ENCODE measurements around the gene TTC28.

Gene TTC28

DNA sequence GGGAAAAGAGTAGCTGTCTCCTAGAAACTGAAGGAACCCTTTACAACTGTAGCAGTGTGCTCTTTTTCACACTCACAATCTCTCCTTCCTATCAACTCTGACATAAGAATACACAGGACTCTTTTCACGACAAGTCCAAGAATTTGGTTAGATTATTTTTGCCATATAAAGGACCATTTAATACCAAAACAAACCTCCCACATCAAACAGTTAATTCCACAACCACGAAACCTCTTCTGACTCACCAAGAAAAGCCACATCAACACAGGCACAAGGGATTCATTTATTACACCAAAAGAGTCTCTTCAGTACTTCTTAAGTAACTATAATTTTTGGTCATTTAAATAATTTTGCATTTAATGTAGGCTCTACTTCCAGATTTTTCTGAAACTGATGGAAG, 538.0 kb downstream of the TTC28 start:
- peak; percentile 40 for DNase-seq (ENCODE audit: low spot score)

DNA sequence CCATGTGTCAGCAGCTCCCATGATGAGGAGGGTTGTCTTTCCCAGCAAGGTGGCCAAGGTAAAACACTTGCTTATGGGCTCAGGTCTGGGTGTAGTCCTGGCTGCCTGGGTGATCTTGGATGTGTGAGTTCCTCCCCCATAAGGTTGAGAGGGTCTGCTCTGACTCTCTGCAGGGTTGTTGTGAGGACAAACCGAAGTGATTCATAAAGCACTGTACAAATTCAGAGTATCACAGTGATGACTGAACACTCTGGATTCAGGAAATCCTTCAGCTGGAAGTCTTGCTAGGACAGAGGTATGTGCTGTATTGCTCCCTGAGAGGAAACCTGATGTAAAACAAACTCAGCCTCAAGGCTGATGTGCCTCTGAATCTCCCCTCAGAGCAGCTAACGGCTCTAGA, 539.7 kb downstream of the TTC28 start:
- peak; percentile 75 for DNase-seq (ENCODE audit: low spot score)

DNA sequence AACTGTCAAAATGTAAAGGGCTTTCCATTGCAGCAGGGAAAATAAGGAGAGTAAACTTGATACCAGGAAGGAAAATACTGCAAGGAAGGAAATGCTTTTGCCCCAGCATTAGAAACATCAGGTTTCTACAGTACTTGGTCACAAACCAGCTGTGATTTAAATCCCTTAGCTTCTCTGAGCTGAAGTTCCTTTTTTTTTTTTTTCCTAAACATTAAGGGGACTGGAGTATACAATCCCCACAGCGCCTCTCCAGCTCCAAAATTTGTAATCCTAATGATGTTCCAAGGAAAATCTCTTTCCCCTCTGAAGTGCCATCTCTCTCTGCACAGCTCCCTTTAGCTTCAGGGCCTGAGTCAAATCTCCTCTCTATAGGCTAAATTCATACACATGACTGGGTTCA, 540.1 kb downstream of the TTC28 start:
- DNase-seq (ENCODE audit: low spot score), result no peak

DNA sequence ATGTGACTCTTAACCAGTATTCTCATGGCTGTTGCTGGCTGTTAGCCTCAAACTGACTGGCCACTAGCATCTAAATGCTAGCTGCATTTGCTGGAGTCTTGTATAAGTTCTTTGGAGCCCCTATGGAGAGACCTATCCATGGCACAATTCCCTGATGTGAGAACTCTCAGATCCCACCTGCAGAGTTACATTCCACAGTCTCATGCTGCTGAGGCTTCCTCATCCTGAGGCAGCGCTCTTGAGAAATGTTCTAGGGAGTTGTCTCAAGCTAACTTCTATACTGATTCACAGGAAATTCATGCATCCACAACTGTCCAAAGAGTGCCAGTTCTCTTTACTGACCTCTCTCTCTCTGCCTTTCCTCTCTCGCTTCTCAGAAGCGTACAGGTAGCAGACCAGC, 542.6 kb downstream of the TTC28 start:
- DNase-seq (ENCODE audit: low spot score), result no peak

DNA sequence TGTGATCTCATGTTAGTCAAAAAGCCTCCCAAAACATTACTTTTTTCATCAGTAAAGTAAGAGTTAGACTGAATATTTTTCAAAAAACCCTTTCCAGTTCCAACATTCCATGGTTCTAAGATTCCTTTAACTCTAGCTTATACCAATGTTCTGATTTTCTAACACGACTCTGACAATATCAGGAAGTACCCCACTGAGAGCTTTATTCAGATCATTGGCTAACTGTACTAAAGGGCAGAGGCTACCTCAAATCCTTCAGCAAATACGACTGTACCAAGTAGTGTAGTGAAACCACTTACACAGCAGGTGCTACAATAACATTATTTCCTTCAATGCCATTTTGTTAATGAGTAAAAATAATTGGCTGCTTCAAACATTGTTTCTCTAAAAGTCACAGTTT, 547.2 kb downstream of the TTC28 start:
- DNase-seq (ENCODE audit: low spot score), result no peak

DNA sequence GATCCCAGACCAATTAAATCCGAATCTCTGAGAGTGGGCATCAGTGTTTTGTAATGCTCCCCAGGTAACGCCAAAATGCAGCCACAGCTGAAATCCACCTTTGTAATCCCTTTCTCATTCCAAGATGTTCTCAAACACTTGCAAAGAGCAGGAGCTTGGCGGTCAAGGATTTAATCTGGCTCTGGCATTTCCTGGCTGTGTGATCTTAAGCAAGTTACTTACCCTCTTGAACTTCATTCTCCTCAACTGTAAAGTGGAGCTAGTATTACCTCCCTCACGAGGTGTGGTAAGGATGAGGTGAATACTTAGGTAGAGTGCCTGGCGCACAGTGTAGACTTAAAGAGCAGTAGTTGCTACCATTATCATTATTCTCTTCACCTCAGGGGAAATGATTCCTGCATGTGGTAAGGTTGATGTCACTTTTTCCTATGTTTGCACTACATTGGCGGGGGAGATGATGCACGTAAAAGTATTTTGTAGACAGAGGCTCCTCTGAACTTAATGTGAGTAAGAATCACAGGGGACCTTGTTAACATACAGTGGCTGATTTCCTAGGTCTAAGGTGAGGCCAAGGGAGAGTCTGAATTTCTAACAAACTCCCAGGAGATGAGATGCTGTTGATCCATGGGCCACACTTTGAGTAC, 550.2 kb downstream of the TTC28 start:
- DNase-seq (ENCODE audit: low spot score), result no peak

DNA sequence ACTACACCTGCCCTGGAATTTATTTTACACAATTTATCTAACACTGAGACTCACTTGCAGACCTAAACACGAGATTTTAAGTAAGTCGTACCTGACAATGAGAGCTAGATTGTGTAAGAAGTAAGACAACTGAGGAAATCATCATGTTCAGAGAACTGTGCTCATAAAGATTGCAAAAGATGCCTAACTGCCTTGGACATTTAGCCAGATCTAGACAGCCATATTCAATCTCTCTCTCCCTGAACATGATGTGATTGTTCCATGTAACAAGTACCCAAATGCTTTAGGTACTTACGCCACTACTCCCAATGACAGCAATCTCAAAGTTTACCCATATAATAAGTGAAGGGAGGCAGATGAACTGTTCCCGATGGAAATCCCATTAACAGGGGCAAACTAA, 550.8 kb downstream of the TTC28 start:
- DNase-seq (ENCODE audit: low spot score), result no peak

DNA sequence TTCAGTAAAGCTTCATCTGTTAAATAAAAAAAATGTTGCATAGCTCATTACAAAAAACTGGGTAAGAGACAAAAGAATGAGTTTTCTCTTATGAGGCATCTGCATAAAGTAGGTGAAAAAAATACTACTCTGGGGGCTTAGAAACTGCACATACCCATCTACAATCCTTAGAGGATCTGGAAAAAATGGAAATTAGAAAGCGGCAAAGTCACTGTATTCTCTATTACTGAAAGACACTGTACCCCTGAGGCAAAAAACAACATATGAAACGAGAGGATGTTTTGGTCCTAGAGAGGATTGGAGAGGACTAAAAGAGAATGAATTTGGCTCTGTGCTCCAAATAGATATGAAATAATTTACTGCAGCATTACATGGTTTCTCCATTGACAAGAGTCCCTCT, 553.8 kb downstream of the TTC28 start:
- no peak for DNase-seq (ENCODE audit: low spot score)

DNA sequence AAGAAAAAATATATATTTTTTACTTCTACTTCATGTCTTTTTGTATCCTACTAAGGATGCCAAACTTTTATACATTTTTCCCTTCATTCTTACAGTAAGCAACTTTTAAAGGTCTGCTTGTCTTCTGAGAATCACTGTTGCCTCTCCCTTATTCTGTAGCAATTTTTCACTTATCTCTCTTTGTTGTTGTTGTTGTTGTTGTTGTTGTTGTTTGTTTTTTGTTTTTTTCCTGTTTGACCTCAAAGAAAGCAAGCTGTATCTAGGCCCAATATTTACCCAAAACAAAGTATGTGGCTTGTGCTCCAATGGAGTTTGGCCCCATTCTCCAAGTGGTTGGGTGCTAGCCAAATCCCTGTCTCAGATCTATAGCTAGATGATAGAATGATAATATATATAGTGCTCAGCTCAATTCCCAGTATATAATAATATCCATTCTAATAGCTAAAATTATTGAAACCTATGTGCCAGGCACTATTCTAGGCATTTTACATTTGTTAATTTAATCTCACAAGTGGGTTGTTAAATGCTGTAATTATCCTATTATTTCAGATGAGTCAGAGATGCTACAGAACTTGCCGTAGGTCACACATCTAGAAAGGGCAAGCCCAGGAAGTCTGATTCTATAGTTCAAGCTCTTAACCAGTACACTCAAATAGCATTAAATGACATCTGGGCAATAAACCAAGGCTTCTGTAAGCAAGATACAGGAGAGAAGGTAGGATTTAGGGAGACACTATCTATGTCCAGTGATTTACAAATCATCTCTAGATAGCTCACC, 555.5 kb downstream of the TTC28 start:
- DNase-seq (ENCODE audit: low spot score), result no peak

DNA sequence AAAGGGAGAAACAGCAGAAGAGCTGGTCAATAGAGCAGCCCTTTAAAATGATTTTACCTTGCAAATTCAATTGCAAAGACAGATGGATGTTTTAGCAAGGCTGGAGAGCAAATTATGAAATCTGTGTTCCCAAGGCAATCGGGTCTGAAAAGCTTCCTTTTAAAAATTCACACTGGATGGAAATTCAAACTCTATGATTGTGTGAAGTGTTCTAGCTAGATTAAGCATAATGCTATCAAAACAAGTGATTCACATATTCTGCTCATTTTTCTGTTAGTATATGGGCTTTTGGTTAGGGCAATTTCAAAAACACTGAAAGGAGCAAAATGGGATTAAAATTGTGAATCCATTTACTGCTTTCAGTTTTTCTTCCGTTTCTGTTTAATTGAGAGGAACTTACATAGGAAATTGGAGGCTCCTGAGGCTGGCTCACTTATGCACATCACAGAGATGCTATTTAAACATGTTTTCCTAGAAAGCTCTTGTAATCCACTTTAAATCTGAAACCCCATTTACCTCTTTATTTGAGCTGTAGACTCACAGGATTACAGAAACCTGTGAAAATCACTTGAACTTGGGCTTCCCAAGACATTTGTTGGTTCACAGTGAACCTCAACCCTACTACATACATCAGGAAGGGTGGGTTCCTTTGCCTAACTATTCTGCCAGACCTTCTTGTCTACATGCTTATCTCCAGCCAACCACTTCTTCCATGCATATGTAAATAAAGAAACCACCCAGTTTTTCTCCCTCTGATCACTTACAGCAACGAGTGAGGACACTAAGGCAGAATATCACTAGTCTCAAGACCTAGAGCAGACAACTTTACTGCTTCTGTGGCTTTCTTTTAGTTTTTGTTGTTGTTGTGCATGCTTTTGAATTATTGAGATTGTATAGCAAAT, 558.7 kb downstream of the TTC28 start:
- no peak for DNase-seq (ENCODE audit: low spot score)

DNA sequence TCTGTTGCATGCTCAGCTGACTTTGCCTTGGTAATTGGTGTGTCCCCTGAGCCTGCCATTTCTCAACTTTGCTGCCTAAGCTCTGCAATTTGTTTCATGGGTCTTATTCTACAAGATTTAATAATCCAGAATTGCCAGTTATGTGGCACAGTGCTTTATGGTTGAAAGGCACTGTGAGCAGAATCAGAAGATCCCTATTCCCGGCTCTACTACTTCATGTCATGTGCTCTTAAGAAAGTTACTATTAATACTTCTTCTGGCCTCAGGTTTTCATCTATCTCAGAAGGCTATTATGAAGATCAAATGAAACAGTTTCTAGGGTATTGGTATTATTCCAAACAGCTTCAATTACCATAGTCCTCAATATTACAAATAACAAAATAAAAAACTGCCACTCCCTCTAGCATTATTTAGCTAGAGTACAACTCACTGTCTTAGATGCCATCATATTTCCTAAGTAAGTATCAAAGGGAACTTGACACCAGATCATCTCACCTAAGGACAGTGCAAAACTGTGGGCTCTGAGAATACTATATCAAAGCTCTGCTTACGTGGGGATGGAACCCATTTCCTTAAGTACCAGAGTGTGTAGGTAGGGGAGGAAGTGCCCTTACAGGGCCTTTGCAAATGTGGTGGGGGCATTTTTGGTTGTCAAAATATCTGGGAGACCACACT, 560.5 kb downstream of the TTC28 start:
- DNase-seq (ENCODE audit: low spot score), result no peak

DNA sequence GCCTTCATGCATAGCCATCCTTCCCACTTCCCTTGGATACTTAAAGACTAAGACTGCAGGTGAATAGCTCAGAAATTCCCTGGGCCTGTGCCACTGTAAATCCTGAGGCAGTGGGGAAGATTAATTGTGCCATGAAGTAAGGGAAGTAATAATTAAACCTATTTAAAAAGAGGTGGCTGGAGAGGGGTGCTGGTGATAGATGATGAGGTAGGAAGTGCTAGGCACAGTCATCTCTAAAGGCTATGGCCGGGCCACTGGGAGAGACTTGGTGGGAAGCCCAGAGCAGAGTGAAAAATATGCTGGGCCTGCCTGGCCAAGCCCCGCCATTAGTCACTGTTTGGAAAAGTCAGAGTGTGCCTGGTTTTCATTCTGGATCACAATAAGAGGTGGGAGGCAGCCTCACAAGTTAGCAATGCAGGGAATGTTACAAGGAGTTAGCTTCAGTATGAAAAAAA, 563.4 kb downstream of the TTC28 start:
- DNase-seq (ENCODE audit: low spot score), result peak; percentile 87

DNA sequence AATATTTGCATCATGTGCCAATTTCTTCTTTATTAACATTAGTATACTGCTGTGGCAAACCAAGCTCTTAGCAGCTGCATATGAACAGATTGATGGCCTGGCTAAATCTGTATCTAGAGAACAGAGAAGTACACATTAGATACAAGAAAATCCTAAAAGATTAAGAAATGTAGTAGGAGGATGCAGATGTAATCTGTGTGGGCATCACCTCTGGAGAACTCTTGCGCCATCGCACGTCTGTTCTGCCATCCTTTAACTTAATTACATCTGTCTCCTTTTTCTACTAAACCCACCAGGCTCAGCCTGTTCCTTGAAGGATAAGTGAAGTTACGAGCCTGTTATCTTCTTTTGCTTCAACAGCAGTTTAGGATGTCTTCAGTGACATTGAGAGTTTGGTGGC, 564.2 kb downstream of the TTC28 start:
- no peak for DNase-seq (ENCODE audit: low spot score)

DNA sequence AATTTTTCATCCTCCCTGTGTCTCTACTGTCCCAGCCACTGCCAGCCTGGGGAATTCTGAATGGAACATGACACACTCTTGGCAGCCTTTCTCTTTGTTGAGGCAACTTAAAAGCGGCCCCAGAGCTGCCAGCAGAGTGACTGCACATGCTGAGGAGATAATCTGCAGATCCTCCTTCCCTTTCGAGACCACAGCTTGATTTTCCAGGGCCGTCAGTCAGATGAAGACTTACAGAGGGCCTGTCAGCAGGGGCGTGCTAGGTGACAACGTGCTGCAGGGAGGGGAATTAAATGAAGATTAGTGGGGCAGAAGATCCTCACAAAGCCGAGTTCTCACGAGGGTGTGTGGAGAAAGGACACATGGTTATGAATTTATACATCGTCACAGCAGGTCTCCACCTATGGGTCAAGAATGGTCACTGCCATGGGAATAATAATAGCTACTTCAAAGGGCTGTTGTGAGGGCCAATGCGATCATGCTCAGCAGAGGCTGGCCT, 567.0 kb downstream of the TTC28 start:
- peak; percentile 58 for DNase-seq (ENCODE audit: low spot score)

DNA sequence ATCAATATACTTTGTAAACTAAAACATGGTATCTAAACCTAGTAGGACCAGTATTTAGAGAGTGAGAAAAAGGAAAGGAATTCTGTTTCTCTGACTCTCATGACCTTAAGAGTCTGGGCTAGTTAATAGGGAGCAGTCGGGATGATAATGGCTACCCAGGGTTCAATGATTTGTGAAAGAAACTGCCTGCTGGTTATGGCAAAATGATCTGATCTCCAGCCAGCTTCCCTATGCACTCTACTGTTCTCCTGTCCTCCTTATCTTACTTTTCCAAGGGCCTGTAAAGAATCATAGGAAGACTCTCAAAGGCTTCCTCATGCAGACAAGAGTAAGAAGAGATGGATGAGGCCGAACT, 567.5 kb downstream of the TTC28 start:
- no peak for DNase-seq (ENCODE audit: low spot score)

DNA sequence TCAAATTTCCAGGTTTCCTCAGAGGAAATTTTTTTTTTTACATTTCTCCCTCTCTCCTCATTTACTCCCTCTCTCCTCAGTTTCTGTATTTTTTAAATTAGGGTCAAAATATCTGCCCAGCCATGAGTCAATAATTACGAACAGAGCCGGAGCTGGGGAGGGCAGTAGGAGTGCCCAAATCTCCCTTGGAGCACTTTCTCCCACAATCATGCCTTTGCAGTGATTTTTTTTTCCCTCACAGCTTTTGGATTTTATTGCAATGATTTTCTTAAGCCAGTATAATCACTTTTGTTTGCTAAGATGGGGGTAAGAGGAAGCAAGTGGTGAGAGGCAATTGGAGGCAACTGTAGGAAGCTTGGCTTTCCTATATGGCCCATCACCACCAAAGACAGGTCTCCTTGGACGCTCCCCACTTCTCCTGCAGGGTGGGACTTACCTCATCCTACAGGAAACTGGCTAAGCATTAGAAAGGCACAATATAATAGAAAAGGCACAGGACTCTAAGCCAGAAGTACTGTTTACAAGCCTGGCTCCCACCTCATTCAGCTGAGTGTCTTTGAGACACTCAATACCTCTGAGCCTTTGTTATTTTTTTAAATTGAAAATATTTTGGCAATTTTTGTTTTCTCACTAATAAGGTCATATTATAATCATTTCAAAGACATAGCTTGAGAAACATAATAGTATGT, 568.0 kb downstream of the TTC28 start:
- peak; percentile 49 for DNase-seq (ENCODE audit: low spot score)

DNA sequence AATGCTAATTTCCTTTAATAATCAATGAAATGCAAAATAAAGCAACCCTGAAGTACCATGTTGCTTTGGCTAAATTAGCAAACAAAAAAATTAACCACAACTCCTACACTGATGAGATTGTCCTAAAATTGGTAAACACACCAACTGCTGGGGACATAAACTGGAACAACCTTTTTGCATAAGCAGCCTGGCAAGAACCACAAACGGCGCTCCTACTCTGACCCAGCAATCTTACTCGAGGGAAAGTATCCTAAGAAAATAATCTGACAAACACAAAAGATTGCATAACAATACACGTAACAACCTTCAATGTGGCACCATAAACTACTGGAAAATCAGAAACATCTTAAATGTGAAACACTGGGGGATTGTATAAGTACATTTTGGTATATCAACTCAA, 570.8 kb downstream of the TTC28 start:
- no peak for DNase-seq (ENCODE audit: low spot score)

DNA sequence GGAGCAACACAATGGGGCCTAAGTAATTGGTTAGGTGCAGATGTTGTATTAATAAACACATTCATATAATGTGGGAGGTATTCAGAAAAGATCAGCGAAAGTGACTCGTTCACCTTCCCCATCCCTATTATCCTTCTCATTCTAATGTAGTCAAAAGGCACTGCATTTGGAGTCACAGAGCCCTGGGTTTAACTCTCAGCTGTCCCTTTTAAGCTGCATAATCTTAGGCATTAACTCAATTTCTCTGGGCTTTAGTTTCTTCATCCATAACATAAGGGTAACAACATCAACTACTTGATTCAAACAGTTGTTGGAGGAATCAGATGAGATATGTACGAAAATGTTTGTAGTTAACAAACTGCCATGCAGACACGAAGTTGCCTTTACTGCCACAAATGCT, 573.0 kb downstream of the TTC28 start:
- no peak for DNase-seq (ENCODE audit: low spot score)

DNA sequence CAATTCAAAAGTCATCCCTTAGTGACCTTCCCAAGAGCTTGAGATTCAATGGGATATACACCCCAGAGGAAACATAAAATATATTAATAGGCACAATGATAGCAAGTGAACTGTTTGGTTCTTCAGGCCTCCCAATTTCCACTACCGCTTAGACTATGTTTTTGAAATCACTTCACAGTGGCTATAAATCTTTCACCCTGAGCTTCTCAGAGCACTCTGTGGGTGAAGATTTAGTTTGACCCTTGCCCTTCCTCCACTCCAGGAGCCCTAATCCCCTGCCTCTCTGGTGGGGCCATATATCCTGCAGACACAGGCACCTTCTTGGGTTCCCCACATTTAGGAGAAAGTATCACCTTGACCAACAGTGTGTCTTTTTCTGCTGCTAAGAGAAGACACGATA, 573.7 kb downstream of the TTC28 start:
- no peak for DNase-seq (ENCODE audit: low spot score)

DNA sequence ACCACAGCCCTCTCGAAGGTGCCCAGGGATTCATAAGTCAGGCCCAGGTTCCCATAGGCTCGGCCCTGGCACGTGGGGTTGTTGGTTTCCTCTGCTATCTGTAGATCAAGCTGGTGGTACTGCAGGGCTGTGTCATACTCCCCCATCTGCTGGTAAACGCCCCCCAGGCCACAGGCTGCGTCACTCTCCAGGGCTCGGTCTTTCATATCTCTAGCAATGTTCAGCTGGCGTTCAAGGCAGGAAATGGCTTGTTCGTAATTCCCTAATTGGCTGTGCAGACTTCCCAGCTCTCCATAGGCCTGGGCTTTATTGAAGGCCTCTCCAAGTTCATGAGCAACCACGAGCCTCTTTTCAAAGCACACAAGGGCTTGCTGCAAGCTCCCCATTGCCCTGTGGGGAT, 574.2 kb downstream of the TTC28 start:
- DNase-seq (ENCODE audit: low spot score), result no peak

DNA sequence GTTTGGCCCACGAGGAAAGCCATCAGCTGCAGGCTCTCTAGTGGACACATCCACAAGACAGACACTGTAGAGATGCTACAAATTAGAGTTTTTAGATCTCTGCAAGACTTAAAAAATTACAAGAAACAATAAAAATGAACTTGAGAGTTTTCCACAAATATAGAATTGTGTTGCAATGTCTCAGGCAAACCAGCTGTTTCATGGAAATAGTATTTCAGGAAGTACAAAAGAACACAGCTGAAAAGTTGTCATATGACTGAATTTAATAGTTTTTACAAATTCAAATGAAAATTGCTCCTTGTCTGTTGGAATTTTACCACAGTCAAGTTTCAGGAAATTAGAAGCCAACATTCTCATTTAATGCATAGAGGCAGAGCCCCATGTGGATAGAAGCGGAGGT, 576.0 kb downstream of the TTC28 start:
- DNase-seq (ENCODE audit: low spot score), result no peak
